Right lobe of liver (tissue), 6 donors: ENCODE measurements around the gene OR51B4. TPM values are rescaled to one million over a fixed set of nuclear protein-coding genes. Genes with fewer than 3 reads are reported as not detected.
A peak's percentile ranks its signal among the peaks of the same experiment; 100 is the strongest.

Experiments
- ATAC-seq, 4 donors: fragments of 200-7000 bp; cut with Tn5 transposase; one replicate each; pipeline ENCODE4 v1.9.1; 2020; ENCODE audit warnings: mild to moderate bottlenecking in 4 of 4, moderate library complexity in 4 of 4
- DNase-seq, 3 donors: peaks; one replicate each; pipeline ENCODE4 v3.0.0-alpha.2; 2020
- H3K27ac ChIP-seq, 3 donors: fragments of 200-600 bp; one replicate each; pipeline ENCODE4 v1.8.0; 2022
- H3K27me3 ChIP-seq, 2 donors: fragments of 200-600 bp; one replicate each; pipeline ENCODE4 v1.8.0; 2022
- H3K36me3 ChIP-seq, 4 donors: fragments of 200-600 bp; sonication (generic) in 1 of 4; one replicate each; pipeline versions ENCODE4 v1.5.1 to v1.8.0; 2017 to 2022; ENCODE audit warnings: control low read depth in 1 of 4
- H3K4me1 ChIP-seq, 4 donors: fragments of 200-600 bp; sonication (generic) in 1 of 4; one replicate each; pipeline versions ENCODE4 v1.5.1 to v1.8.0; 2017 to 2022; ENCODE audit warnings: control low read depth in 1 of 4
- H3K4me3 ChIP-seq, 3 donors: fragments of 200-600 bp; one replicate each; pipeline ENCODE4 v1.8.0; 2022
- H3K9me3 ChIP-seq, 4 donors: fragments of 200-600 bp; sonication (generic) in 1 of 4; one replicate each; pipeline versions ENCODE4 v1.5.1 to v1.8.0; 2017 to 2022; ENCODE audit warnings: control low read depth in 1 of 4
- POLR2A ChIP-seq: fragments of 450-650 bp; IDR thresholded peaks from one replicate; pipeline ENCODE4 v1.6.1; 2017; ENCODE audit warnings: antibody characterized with exemption, mild to moderate bottlenecking
- WGBS: methylation state at CpG from one replicate; pipeline ENCODE4 v1.1.6; 2018; ENCODE audit warnings: low coverage, low lambda C conversion rate; ENCODE audit not compliant: insufficient coverage; ENCODE audit errors: missing lambda C conversion rate; 5-methylcytosine and 5-hydroxymethylcytosine counted together
- intact Hi-C, 2 donors: fragments of 100-400 bp; cut with DNase I; formaldehyde crosslinking; loops; one replicate each; pipeline versions ENCODE4 v1.11.2 to v1.14.1; 2022
- total RNA-seq, 6 experiments: library from RNA; depleted of rRNA in 2 of 6; stranded (reverse); fragments of >200 nt in 2 of 6; fragmentation: NEBNext Ultra II Directional in 3 of 6; extraction: Animal tissue kit (Norgen Biotek cat#: 25700) in 3 of 6; gene quantifications; one replicate each; pipeline versions ENCODE4 v1.1.0 to v1.2.4, GENCODE V29; 2016 to 2023
- TF ChIP-seq, protein P1 (sequence below), 4 donors: fragments of 200-600 bp in 3 of 4; fragments of 450-650 bp in 1 of 4; IDR thresholded peaks; one replicate each; pipeline versions ENCODE4 v1.5.1 to v1.8.0; 2016 to 2022; ENCODE audit warnings: antibody characterized with exemption in 4 of 4, mild to moderate bottlenecking in 2 of 4
- donor health status: DM: no; HTN: yes; CAD: no.
- donor health status: DM: no; HTN: no; CAD: no.
- donor health status: DM: no; HTN: no; CAD: no.
- donor health status: DM: no; HTN: yes; CAD: no.
- donor health status: DM: no; HTN: yes; CAD: no.

OR51B4 gene
- total RNA-seq, 6 experiments from 2014 or later: not detected

GRCh38 chr11:5286901-5287300 is 14.8 kb downstream of the OR51B4 start:
- intact Hi-C loops: no loop called here
- Histone ChIP-seq H3K4me1 (no peaks in the 10 kb centered on the region), H3K36me3 (no peaks in the 10 kb centered on the region), H3K27me3 (no peaks in the 10 kb centered on the region), H3K9me3 (no peaks in the 10 kb centered on the region), H3K27ac (no peak overlapping the region), H3K4me3 (no peak overlapping the region)
- TF ChIP-seq POLR2A: no peak
- TF ChIP-seq, protein P1, sequence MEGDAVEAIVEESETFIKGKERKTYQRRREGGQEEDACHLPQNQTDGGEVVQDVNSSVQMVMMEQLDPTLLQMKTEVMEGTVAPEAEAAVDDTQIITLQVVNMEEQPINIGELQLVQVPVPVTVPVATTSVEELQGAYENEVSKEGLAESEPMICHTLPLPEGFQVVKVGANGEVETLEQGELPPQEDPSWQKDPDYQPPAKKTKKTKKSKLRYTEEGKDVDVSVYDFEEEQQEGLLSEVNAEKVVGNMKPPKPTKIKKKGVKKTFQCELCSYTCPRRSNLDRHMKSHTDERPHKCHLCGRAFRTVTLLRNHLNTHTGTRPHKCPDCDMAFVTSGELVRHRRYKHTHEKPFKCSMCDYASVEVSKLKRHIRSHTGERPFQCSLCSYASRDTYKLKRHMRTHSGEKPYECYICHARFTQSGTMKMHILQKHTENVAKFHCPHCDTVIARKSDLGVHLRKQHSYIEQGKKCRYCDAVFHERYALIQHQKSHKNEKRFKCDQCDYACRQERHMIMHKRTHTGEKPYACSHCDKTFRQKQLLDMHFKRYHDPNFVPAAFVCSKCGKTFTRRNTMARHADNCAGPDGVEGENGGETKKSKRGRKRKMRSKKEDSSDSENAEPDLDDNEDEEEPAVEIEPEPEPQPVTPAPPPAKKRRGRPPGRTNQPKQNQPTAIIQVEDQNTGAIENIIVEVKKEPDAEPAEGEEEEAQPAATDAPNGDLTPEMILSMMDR (IDR thresholded peaks at IDR 0.05): no peak
- WGBS: 59% methylated on average over 3 of the region's 3 CpGs
- ATAC-seq (no peak), DNase-seq (no peak)

DNA sequence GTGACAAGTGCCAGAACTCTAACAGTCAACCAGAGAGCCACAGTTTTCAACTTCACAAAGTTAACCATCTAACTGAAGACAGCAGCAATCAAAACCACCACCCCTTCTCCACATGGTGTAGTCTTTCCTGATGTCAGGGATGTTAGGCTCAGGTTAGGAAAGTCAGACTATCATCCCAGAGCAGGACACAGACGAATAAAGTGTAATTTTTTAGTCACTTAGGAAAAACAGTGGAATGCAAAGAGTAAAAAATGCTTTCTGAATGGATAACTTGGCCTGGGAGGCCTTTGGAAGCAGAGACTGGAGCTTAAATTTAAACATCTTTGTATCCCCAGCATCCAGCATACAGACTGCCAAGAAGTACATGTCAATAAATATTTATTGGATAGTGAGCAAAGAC is 15.4 kb downstream of the OR51B4 start:
- TF ChIP-seq POLR2A: no peak
- TF ChIP-seq, protein P1 (IDR thresholded peaks at IDR 0.05): no peak
- DNase-seq (no peak), ATAC-seq (no peak)
- Histone ChIP-seq H3K9me3 (no peaks in the 10 kb centered on the region), H3K4me3 (no peak overlapping the region), H3K27me3 (no peaks in the 10 kb centered on the region), H3K27ac (no peak overlapping the region), H3K36me3 (no peaks in the 10 kb centered on the region), H3K4me1 (no peaks in the 10 kb centered on the region)
- intact Hi-C loops: no loop called here
- WGBS: 16% methylated on average over 1 of the region's 1 CpG

DNA sequence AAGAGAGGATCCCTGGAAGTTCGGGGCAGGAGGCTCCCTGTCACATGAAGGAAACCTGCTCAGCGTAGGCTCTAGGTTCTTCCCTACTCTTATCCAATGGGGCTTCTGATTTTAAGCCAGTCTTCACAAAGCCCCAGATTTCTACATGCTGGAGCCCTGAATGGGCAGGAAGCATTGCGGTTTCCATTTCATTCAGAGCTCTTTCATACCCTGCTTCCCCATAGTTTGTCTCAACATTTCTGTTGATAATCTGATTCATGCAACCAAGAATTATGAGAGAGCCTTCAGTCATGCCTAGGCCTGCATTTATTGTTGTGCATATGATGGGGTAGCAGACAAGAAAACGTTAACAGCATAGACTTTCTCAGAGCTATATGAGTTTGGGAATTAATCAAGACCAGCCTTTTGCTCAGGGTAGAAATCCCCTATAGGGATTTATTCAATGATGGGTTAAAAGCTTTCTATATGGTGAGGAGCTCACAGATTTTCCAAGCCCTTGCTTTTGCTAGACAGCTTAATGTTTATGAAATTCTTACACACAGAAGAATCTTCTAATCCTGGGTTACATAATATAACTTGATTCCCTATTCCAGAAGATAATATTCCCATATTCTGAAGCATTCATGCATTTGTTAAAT is 15.9 kb downstream of the OR51B4 start:
- TF ChIP-seq POLR2A: no peak
- TF ChIP-seq, protein P1 (IDR thresholded peaks at IDR 0.05): no peak
- ATAC-seq: no peak

DNA sequence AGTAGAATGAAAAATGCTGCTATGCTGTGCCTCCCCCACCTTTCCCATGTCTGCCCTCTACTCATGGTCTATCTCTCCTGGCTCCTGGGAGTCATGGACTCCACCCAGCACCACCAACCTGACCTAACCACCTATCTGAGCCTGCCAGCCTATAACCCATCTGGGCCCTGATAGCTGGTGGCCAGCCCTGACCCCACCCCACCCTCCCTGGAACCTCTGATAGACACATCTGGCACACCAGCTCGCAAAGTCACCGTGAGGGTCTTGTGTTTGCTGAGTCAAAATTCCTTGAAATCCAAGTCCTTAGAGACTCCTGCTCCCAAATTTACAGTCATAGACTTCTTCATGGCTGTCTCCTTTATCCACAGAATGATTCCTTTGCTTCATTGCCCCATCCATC is 17.1 kb downstream of the OR51B4 start:
- intact Hi-C loops: no loop called here
- whole genome bisulfite sequencing: no CpG with 5 or more reads among the region's 2 CpGs

More for the DNA sequence above, 15.9 kb downstream of the OR51B4 start:
- Histone ChIP-seq H3K36me3 (no peaks in the 10 kb centered on the region), H3K27ac (no peak overlapping the region), H3K9me3 (no peaks in the 10 kb centered on the region), H3K27me3 (no peaks in the 10 kb centered on the region), H3K4me3 (no peak overlapping the region), H3K4me1 (no peaks in the 10 kb centered on the region)
- intact Hi-C loops: no loop called here
- no peak for DNase-seq
- WGBS: 48% methylated on average over 2 of the region's 4 CpGs

More for the DNA sequence above, 17.1 kb downstream of the OR51B4 start:
- DNase-seq: no peak
- peak in 1 of 4 donors; percentile 28 for ATAC-seq
- H3K4me1 ChIP-seq: no peaks in the 10 kb centered on the region
- no peak overlapping the region for H3K27ac ChIP-seq
- TF ChIP-seq, protein P1 (IDR thresholded peaks at IDR 0.05): no peak
- TF ChIP-seq POLR2A: no peak
- H3K27me3 ChIP-seq: no peaks in the 10 kb centered on the region
- H3K9me3 ChIP-seq: no peaks in the 10 kb centered on the region
- H3K4me3 ChIP-seq: no peak overlapping the region
- no peaks in the 10 kb centered on the region for H3K36me3 ChIP-seq
